Tibial artery (tissue), 4 donors: ENCODE data around the gene SNRNP27.
"Not testable (repeated sequence)": the region's sequence is repeated elsewhere in the genome, so short reads cannot be mapped to it uniquely, and the experiment has no call there.

Experiments
- DNase-seq, 2 donors: peaks; one replicate each; pipeline ENCODE4 v3.0.0-alpha.2; 2019
- H3K27ac ChIP-seq, 2 donors: fragments of 200-600 bp; sonication (generic) in 1 of 2; 1 replicate in 1 of 2; 2 replicates in 1 of 2; pipeline ENCODE4 v1.5.1; 2018 to 2019; ENCODE audit warnings: mild to moderate bottlenecking in 1 of 2
- H3K27me3 ChIP-seq, 2 donors: fragments of 200-600 bp; sonication (generic) in 1 of 2; one replicate each; pipeline versions ENCODE4 v1.5.1 to v1.6.0; 2016 to 2019
- H3K36me3 ChIP-seq, 3 donors: fragments of 200-600 bp; sonication (generic) in 2 of 3; one replicate each; pipeline ENCODE4 v1.5.1; 2016 to 2019; ENCODE audit warnings: mild to moderate bottlenecking in 2 of 3
- H3K4me1 ChIP-seq, 4 donors: fragments of 200-600 bp; sonication (generic) in 2 of 4; 1 replicate in 3 of 4; 2 replicates in 1 of 4; pipeline ENCODE4 v1.5.1; 2016 to 2019
- H3K4me3 ChIP-seq, 2 donors: fragments of 200-600 bp; sonication (generic) in 1 of 2; 1 replicate in 1 of 2; 2 replicates in 1 of 2; pipeline ENCODE4 v1.5.1; 2018 to 2019; ENCODE audit warnings: mild to moderate bottlenecking in 2 of 2
- H3K9me3 ChIP-seq, 3 donors: fragments of 200-600 bp; sonication (generic) in 1 of 3; one replicate each; pipeline ENCODE4 v1.5.1; 2016 to 2019
- CTCF ChIP-seq, 2 experiments: fragments of 200-600 bp in 1 of 2; fragments of 450-650 bp in 1 of 2; IDR thresholded peaks; one replicate each; pipeline ENCODE4 v1.5.1; 2017 to 2019; ENCODE audit warnings: antibody characterized with exemption in 2 of 2, mild to moderate bottlenecking in 1 of 2, moderate library complexity in 1 of 2
- intact Hi-C: fragments of 100-400 bp; cut with DNase I; formaldehyde crosslinking; loops from one replicate; pipeline ENCODE4 v1.15.0; 2023; ENCODE audit warnings: low total_unique reads

Gene SNRNP27

GRCh38 chr2:69946351-69947324, 52.9 kb downstream of the SNRNP27 start:
- no peak overlapping the region for H3K4me3 ChIP-seq
- H3K27me3 ChIP-seq, result peaks cover 0 to 13% of the 10 kb centered on the region in 2 donors
- DNase-seq, result no peak
- intact Hi-C loops, result no loop called here
- H3K9me3 ChIP-seq, result no peaks in the 10 kb centered on the region
- H3K36me3 ChIP-seq, result peaks cover 0 to 22% (median 21%) of the 10 kb centered on the region in 3 donors
- TF ChIP-seq CTCF (IDR thresholded peaks at IDR 0.05), result no peak
- no peak overlapping the region for H3K27ac ChIP-seq
- peaks cover 0 to 5% (median 2%) of the 10 kb centered on the region in 4 donors for H3K4me1 ChIP-seq

DNA sequence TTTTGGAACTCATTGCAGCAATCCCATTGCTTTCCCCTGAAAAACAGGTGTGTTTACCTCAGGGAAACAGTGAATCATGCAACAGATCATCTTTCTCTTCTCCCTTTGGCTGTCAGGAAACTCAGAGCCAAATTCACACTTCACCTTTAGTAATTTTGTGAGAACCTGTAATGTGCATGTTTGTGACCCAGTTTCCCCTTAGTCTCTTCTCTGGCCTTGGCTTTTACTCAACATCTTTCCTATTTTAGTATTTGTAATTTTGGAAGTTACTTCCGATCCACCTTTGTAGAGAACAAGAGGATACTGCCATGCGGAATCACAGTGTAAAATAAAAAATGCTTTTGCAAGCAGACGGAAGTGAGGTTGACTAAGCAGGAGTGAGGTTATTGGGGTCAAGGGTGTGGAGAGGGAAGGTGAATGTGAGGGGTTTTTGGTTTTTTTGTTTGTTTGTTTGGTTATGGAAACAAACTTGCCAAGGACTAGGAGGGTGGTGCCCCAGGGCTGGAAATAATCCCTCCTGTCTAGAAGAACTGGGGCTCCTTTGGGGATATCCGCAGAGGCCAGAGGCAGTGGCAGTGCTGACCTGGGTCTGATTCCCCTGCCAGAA, 53.7 kb downstream of the SNRNP27 start:
- no peak for TF ChIP-seq CTCF (IDR thresholded peaks at IDR 0.05)
- H3K9me3 ChIP-seq, result no peaks in the 10 kb centered on the region
- peaks cover 0 to 5% (median 2%) of the 10 kb centered on the region in 4 donors for H3K4me1 ChIP-seq
- H3K27me3 ChIP-seq, result peaks cover 0 to 13% of the 10 kb centered on the region in 2 donors
- intact Hi-C loops, result no loop called here
- H3K4me3 ChIP-seq, result no peak overlapping the region
- DNase-seq, result no peak
- H3K27ac ChIP-seq, result no peak overlapping the region
- peaks cover 0 to 16% (median 14%) of the 10 kb centered on the region in 3 donors for H3K36me3 ChIP-seq

DNA sequence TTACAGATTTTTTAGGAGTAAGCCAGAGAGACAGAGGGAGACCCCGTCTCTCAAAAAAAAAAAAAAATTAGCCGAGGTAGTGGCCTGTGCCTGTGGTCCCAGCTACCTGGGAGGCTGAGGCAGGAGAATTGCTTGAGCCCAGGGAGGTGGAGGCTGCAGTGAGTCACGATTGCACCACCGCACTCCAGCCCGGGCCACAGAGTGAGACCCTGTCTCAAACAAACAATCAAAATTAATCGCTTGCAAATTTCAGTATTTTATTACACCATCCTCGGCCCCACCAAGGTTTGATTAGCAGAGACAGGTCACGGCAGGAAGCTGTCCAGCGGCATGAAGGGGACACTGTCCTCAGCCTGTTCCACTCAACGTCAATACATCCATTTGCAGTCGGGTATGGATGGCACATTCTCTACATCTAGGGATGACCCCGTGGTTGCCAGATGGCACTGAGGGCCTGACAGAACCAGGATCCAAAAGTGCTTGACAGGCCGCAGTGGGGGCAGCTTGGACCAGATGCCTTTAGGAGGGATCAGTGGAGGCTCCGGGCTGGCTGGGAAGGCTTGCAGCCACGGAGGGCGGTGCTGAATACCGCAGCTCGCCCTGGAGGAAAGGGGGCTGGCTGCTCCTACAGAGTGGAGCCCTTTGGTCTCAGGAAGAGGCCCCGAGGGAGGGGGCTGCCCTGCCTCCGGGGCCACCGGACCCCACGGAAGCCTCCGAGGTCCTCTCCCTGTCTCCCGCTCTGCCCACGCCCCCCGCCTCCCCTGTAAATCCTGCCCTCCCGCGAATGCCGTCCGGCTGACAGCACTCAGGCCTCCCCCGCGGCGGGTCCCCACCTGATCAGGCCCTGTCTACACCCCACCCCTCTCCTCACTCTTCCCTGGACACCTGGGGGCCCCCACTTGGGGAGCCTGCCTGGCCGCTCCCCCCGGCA, 54.5 kb downstream of the SNRNP27 start:
- peaks cover 0 to 8% (median 5%) of the 10 kb centered on the region in 3 donors for H3K36me3 ChIP-seq
- peaks cover 0 to 5% (median 2%) of the 10 kb centered on the region in 4 donors for H3K4me1 ChIP-seq
- peaks cover 0 to 13% of the 10 kb centered on the region in 2 donors for H3K27me3 ChIP-seq
- no peak overlapping the region for H3K27ac ChIP-seq
- no peak overlapping the region for H3K4me3 ChIP-seq
- intact Hi-C loops, result no loop called here
- DNase-seq, result no peak
- no peaks in the 10 kb centered on the region for H3K9me3 ChIP-seq
- TF ChIP-seq CTCF (IDR thresholded peaks at IDR 0.05), result no peak

DNA sequence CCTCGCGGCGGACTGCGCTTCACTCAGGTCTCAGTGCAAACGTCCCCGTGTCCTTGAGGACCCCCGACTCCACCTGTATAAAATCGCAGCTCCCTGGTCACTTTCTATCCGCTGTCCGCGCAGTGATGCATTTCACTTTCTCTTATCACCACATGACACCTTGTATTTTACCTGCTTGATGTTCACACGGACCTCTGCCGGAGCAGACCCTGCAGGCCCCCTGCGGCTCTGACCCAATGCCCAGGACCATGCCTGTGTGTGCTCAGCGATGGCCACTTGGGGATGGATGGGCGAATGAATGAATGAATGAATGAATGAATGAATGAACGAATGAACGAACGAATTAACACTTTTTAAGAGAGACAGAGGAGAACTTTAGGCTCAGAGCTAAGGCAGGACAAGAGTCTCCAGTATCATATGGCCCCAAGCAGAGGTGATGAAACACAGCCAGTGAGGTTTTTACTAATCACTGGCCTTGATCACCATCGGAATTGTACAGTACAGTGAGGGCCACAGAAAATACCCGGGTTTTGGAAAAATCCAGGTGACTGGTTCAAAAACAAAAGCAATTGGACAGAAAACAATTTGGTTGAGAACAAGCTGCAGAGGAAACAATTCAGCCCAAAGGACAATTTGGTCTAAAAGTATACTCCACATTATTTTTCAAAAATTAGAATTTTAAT, 55.3 kb downstream of the SNRNP27 start:
- TF ChIP-seq CTCF (IDR thresholded peaks at IDR 0.05), result no peak
- peaks cover 0 to 13% of the 10 kb centered on the region in 2 donors for H3K27me3 ChIP-seq
- H3K9me3 ChIP-seq, result no peaks in the 10 kb centered on the region
- no peak overlapping the region for H3K27ac ChIP-seq
- no peak for DNase-seq
- H3K4me1 ChIP-seq, result peaks cover 0 to 5% (median 2%) of the 10 kb centered on the region in 4 donors
- intact Hi-C loops, result no loop called here
- H3K36me3 ChIP-seq, result no peaks in the 10 kb centered on the region
- no peak overlapping the region for H3K4me3 ChIP-seq

GRCh38 chr2:69950241-69950640, 56.5 kb downstream of the SNRNP27 start:
- intact Hi-C loops, result no loop called here
- no peak overlapping the region for H3K27ac ChIP-seq
- no peak for TF ChIP-seq CTCF (IDR thresholded peaks at IDR 0.05)
- DNase-seq, result no peak
- peaks cover 0 to 5% (median 2%) of the 10 kb centered on the region in 4 donors for H3K4me1 ChIP-seq
- no peaks in the 10 kb centered on the region for H3K36me3 ChIP-seq
- no peaks in the 10 kb centered on the region for H3K9me3 ChIP-seq
- H3K4me3 ChIP-seq, result no peak overlapping the region
- H3K27me3 ChIP-seq, result peaks cover 0 to 13% of the 10 kb centered on the region in 2 donors

DNA sequence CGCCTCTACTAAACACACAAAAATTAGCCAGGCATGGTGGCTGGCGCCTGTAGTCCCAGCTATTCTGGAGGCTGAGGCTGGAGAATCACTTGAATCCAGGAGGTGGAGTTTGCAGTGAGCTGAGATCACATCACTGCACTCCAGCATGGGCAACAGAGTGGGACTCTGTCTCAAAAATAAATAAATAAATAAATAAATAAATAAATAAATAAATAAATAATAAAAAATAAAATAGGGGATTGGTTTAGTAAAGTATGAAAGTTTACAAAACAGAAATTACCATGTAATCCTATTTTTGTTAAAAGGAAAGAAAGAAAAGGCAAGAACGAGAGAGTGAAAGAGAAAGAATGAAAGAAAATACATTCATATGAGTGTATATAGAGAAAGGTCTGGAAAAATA, 56.9 kb downstream of the SNRNP27 start:
- H3K4me1 ChIP-seq, intact Hi-C loops, H3K9me3 ChIP-seq: not testable (repeated sequence)

More for the DNA sequence above, 56.9 kb downstream of the SNRNP27 start:
- not testable (repeated sequence) for H3K36me3 ChIP-seq, H3K27ac ChIP-seq, DNase-seq, H3K4me3 ChIP-seq
- H3K27me3 ChIP-seq, result peaks cover 0 to 13% of the 10 kb centered on the region in 2 donors
